Measurements from ENCODE around the gene OSBPL2. TPM values are rescaled to one million over a fixed set of nuclear protein-coding genes. Genes with fewer than 3 reads are reported as not detected.

OSBPL2 gene
- polyA plus RNA-seq, 1 donor = 35.7 TPM

DNA sequence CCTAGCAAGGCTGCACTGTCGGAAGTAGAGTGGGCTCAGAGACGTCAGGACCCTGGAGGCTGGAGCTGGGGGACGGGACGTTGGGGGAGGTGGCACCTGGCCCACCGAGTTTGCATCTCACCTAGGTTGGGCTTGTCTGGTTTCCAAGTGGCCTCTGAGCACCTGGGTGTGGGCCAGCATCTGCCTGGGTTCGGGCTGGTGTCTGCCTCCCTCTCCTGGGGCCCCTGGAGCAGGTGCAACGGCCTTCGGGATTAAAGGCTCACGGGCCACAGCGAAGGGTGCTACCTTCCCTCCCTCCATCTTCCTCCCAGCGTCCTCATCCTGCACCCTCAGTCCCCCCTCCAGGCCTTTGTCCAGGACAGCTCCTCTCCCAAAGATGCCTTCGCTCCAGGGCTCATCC lies 24.3 kb upstream of the OSBPL2 start:
- H3K27me3 ChIP-seq (ENCODE audit: control insufficient read depth, insufficient read depth, low read length) = peaks cover 85% of the 10 kb centered on the region
- no peaks in the 10 kb centered on the region for H3K4me1 ChIP-seq (ENCODE audit: control insufficient read depth, insufficient read depth, low read length)
- no peak overlapping the region for H3K4me3 ChIP-seq (ENCODE audit: low read length)
- H3K9me3 ChIP-seq (ENCODE audit: control insufficient read depth, low read depth, low read length) = peaks cover 6% of the 10 kb centered on the region
- no peak for DNase-seq
- no CpG with 5 or more reads among the region's 12 CpGs for WGBS (ENCODE audit: insufficient coverage, low lambda C conversion rate)
- no peaks in the 10 kb centered on the region for H3K36me3 ChIP-seq (ENCODE audit: control insufficient read depth, insufficient read depth, low read length)
- no peak overlapping the region for H3K27ac ChIP-seq (ENCODE audit: low read length)

DNA sequence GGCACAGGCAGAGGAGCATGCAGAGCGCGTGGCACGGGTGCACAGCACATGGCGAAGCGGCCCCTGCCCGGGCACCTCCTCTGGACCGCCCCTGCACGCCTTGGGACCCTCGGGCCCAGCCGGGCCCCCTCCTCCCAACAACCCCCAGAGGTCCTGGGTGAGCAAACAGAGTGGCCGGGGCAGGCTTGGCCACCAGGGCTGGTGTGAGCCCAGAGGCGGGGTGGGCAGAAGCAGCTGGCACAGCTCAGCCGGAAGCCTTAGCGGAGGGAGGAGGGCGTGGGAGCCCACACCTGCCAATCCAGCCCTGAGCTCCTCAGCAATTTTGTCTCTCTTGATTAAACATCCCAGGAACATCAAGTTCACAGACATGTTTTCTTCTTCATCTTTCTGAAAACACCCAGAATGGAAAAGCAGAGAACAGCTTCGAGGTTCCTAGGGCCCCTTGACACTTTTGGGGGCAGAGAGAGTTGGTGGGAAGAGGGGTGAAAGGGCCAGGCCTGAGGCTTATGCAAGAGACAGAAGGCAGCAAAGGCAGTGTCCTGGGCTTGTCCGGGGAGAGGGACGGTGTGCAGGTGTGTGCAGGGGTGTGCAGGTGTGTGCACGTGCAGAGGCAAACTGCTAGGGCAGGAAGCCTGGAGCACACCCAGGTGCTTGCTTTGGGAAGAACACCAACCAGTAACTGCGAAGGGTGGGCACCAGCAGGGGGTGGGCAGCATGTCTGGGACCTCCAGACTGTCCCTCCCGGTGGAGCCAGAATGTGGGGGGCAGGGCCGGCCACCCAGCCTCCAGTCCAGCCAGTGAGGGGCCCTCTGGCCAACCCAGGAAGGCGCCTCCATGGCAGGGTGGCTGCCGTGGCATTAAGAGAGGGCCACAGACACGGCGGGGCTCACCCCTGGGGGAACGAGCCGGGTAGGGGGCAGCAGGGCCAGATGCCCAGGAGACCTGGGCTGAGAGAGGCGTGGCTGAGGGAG lies 23.0 kb upstream of the OSBPL2 start:
- H3K9me3 ChIP-seq (ENCODE audit: control insufficient read depth, low read depth, low read length) = peaks cover 6% of the 10 kb centered on the region
- no peaks in the 10 kb centered on the region for H3K36me3 ChIP-seq (ENCODE audit: control insufficient read depth, insufficient read depth, low read length)
- peaks cover 80% of the 10 kb centered on the region for H3K27me3 ChIP-seq (ENCODE audit: control insufficient read depth, insufficient read depth, low read length)
- no peak for DNase-seq
- no peak overlapping the region for H3K27ac ChIP-seq (ENCODE audit: low read length)
- H3K4me1 ChIP-seq (ENCODE audit: control insufficient read depth, insufficient read depth, low read length) = peaks cover 3% of the 10 kb centered on the region
- no CpG with 5 or more reads among the region's 29 CpGs for WGBS (ENCODE audit: insufficient coverage, low lambda C conversion rate)
- H3K4me3 ChIP-seq (ENCODE audit: low read length) = no peak overlapping the region

DNA sequence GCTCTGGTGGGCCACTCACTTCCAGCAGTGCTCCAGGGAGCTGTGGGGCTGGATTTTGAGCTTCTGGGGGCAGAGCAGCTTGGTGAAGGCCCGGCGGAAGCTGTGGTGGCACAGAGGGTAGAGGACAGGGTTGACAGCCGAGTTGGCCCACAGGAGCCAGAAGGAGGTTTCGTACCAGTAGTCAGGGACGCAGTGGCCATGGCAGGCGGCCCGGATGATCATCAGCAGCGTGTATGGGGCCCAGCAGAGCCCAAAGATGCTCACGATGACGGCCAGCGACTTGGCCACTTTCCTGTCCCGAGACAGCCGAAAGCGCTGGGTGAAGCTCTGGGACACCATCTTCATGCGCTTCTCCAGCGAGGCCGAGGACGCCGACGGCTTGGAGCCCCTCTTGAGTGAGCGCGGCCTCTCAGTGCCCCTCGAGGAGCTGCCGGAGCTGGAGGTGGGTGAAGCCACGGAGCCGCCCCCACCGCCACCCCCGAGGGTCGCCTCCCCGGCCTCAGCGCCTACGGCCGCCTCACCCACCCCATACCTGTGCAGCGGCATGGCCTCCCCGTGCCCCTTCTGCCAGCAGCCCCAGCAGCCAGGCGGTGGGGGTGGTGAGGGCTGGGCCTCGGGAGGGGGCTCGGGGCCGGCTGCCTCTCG lies 22.2 kb upstream of the OSBPL2 start:
- H3K4me1 ChIP-seq (ENCODE audit: control insufficient read depth, insufficient read depth, low read length) = peaks cover 9% of the 10 kb centered on the region
- peaks cover 9% of the 10 kb centered on the region for H3K9me3 ChIP-seq (ENCODE audit: control insufficient read depth, low read depth, low read length)
- no peak for DNase-seq
- H3K27me3 ChIP-seq (ENCODE audit: control insufficient read depth, insufficient read depth, low read length) = peaks cover 80% of the 10 kb centered on the region
- H3K36me3 ChIP-seq (ENCODE audit: control insufficient read depth, insufficient read depth, low read length) = no peaks in the 10 kb centered on the region
- H3K27ac ChIP-seq (ENCODE audit: low read length) = no peak overlapping the region
- H3K4me3 ChIP-seq (ENCODE audit: low read length) = no peak overlapping the region
- WGBS (ENCODE audit: insufficient coverage, low lambda C conversion rate) = no CpG with 5 or more reads among the region's 40 CpGs

DNA sequence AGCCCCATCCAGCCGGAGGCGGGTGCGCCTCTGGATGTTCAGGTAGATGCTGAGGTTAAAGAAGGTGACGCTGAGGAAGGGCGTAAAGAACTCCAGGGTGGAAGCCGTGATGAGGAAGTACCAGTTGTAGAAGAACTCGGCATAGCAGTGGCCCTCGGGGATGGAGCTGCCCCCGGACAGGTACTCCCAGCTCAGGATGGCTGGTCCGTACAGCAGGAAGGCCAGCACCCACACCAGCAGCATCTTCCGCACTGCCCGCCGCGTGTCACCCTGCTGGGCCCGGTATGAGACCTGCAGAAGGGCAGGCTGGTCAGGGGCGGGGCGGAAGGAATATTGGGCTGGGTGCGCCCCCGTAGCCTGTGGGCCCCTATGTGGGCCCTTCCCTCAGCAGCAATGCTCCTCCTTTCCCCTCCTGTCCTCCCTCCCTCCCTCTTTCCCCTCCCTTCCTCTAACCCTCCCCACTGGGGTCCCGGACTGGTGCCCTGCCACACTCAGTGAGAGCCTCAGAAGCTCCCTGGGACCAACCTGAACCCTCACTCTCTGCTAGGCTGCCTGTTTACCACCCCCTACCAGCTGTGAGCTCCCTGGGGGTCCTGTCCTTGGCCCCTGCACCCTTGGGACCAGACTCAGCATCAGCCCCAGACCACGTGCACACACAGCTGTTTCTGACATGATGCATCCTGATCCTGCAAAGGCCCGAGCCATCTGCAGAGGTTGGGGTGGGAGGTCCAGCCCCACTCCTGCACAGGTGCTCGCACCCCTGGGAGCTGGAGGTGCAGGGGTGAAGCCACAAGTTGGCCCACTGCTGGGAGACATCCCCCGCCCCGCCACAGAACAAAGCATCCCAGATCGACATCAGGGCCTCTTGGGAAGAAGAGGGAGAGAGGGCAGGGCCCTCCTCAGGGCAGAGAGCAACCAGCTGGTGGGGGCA lies 21.4 kb upstream of the OSBPL2 start:
- Histone ChIP-seq H3K27me3 (ENCODE audit: control insufficient read depth, insufficient read depth, low read length) (peaks cover 80% of the 10 kb centered on the region), H3K9me3 (ENCODE audit: control insufficient read depth, low read depth, low read length) (peaks cover 9% of the 10 kb centered on the region)
- WGBS (ENCODE audit: insufficient coverage, low lambda C conversion rate) = 93% methylated on average over 3 of the region's 26 CpGs

DNA sequence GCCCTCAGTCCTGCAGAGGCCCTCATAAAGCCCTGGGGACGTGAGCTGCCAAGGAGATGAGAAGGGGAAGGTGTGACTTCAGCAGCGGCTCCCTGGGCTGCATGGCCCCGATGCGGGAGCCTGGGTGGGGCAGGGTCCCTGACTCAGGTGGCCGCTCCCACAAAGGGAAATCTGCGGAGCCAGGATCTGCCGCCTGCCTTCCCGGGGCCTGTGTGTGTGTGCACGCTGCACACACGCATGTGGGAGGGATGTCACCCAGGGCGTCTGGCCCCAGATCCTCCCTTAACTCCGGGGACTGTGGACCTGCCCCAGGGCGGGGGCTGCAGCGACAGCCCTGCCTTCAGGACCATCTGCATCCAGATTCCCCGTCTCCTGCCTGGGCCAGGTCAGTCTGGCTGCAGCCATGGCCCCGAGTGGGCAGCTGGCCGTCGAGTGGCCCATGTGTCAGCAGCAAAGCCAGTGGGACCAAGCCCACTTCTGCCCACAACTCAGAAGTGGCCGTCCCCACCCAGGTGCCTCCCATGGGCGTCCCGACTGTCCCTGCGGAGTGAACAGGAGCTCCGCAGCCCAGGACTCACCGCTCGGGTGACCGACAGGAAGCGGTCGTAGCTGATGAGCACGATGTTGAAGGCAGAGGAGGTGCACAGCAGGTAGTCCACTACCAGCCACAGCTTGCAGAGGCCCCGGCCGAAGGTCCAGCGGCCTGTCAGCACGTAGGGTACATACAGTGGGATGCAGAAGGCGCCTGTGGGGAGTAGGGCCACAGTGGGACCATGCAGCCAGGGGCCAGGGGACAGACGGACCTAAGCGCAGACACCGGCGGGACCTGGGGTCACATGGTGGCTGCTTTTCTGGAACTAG lies 20.2 kb upstream of the OSBPL2 start:
- no peak for DNase-seq
- Histone ChIP-seq H3K4me1 (ENCODE audit: control insufficient read depth, insufficient read depth, low read length) (peaks cover 9% of the 10 kb centered on the region), H3K4me3 (ENCODE audit: low read length) (no peak overlapping the region), H3K27me3 (ENCODE audit: control insufficient read depth, insufficient read depth, low read length) (peaks cover 85% of the 10 kb centered on the region), H3K36me3 (ENCODE audit: control insufficient read depth, insufficient read depth, low read length) (no peaks in the 10 kb centered on the region), H3K27ac (ENCODE audit: low read length) (no peak overlapping the region), H3K9me3 (ENCODE audit: control insufficient read depth, low read depth, low read length) (peaks cover 9% of the 10 kb centered on the region)
- WGBS (ENCODE audit: insufficient coverage, low lambda C conversion rate) = no CpG with 5 or more reads among the region's 38 CpGs

More for the DNA sequence above, 21.4 kb upstream of the OSBPL2 start:
- Histone ChIP-seq H3K4me3 (ENCODE audit: low read length) (no peak overlapping the region), H3K4me1 (ENCODE audit: control insufficient read depth, insufficient read depth, low read length) (peaks cover 9% of the 10 kb centered on the region), H3K27ac (ENCODE audit: low read length) (no peak overlapping the region), H3K36me3 (ENCODE audit: control insufficient read depth, insufficient read depth, low read length) (no peaks in the 10 kb centered on the region)
- no peak for DNase-seq

DNA sequence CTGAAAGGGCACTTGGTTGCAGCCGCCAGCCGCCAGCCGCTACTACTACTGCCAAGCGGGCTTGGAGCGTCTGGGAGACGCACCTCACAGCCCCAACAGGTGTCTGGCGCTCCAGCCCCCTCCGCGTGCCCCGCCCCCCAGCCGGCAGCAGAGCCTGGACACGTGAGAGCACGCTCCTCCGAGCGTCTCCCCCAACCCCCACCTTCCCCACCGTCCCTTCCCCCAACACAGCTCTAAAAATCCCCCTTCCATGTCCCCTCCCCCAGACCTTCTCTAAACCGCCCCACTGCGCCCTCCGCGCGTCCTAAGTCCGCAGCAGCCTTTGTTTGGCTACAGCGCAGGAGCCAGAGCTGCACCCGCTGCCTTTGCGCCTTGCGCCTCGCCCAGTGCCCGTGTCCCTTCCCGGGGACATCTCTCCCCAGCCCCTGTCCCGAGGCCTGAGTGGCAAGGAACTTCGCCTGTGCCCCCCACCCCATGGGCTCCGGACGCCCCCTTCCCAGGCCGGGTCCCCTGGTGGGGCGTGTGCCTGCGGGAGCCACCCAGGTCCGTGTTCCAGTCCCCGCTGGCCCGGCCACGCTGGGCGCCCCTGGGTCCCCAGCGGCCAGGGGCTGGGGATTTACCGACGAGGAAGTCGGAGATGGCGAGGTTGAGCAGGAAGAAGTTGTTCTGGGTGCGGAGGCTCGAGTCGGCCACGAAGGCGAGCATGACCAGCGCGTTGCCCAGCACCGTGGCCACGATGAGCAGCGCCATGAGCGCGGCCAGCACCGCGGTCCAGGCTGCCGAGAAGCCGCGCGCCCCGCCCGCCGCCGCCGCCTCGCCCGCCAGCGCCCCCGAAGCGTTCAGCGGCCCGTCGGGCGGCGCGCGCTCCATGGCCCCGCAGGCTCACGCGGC lies 19.0 kb upstream of the OSBPL2 start:
- no peak overlapping the region for H3K27ac ChIP-seq (ENCODE audit: low read length)
- H3K36me3 ChIP-seq (ENCODE audit: control insufficient read depth, insufficient read depth, low read length) = no peaks in the 10 kb centered on the region
- H3K9me3 ChIP-seq (ENCODE audit: control insufficient read depth, low read depth, low read length) = peaks cover 9% of the 10 kb centered on the region
- no peak overlapping the region for H3K4me3 ChIP-seq (ENCODE audit: low read length)
- peaks cover 89% of the 10 kb centered on the region for H3K27me3 ChIP-seq (ENCODE audit: control insufficient read depth, insufficient read depth, low read length)
- no CpG with 5 or more reads among the region's 84 CpGs for WGBS (ENCODE audit: insufficient coverage, low lambda C conversion rate)
- H3K4me1 ChIP-seq (ENCODE audit: control insufficient read depth, insufficient read depth, low read length) = peaks cover 9% of the 10 kb centered on the region
- DNase-seq = peak in 1 of 2 donors; percentile 26

DNA sequence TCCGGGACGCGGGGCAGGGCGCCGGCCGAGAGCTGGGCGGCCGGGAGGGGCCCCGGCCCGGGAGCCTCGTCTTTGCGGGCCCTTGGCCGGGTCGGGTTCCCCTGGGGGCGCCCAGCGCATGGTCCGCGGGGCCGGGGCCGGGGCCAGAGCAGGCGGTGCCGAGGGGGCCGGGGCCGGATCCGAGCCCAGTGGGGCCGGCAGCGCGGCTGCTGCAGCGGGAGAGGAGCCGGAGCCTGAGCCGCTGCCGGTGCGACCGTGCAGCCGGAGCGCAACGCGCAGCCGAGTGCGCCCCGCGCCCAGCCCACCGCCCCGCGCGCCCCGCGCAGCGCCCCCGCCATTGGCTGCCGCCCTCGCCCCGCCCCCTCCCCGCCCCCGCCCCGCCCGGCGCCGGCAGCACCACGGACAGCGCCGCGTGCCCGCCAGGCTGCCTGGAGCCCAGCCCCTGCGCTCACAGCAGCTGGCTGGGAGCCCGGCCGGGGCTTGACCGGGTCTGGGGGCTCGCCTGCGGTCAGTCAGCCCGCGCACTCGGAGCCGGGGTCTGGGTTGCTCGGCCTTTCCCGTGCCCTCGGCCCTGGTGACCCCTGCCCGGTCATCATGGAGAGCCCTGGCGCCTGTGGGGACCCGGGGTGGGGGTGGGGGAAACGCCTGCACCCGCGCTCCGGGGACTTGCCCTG lies 18.2 kb upstream of the OSBPL2 start, which contains the start of gene HRH3:
TSS of gene HRH3 (minus strand) at position 287 of the 674 bp plus-strand sequence. CDS start 308 bp downstream, outside the sequence.
- no CpG with 5 or more reads among the region's 84 CpGs for WGBS (ENCODE audit: insufficient coverage, low lambda C conversion rate)
- peak in 1 of 2 donors; percentile 27 for DNase-seq
- H3K27me3 ChIP-seq (ENCODE audit: control insufficient read depth, insufficient read depth, low read length) = peaks cover 88% of the 10 kb centered on the region

DNA sequence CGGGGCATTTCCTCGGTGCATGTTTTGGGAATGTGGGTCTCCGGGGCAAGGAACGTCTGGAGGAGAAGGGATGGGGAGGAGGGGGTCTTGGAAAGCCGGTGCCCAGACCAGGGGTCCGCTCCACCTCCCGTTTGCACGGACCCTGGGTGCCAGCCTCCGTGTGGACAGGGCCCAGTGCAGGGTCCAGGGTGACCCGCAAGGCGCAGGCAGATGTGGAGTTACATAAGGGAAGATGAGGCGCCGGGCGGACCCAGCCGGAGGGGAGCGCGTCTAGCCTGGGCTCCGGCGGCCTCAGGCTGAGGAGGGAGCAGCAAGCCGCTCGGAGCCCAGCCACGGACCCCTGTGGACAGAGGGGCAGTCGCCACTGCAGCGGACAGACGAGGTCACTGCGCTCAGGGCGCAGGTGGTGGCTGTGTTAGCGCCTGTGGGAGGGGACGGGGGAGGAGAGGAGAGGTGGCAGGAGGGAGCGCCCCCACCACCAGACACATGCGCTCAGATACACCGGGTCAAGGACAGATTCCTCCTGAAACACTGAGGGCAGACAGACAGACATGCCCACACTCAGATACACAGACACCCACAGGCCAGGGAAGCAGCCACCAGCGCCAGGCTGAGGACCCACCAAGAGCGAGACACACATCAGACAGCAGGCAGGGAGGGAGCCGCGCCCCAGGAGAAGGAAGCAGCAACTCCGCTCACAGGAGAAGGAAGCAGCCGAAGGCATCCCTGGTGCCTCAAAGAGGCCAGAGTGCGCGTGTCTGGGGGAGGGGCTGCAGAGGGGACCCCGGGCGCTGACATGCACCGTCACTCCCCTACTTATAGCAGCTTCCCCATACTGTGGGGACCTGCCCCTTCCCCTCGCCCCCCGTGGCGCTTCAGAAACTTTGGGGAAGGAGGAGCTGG lies 17.4 kb upstream of the OSBPL2 start:
- Histone ChIP-seq H3K9me3 (ENCODE audit: control insufficient read depth, low read depth, low read length) (peaks cover 9% of the 10 kb centered on the region), H3K27me3 (ENCODE audit: control insufficient read depth, insufficient read depth, low read length) (peaks cover 87% of the 10 kb centered on the region), H3K4me3 (ENCODE audit: low read length) (no peak overlapping the region), H3K36me3 (ENCODE audit: control insufficient read depth, insufficient read depth, low read length) (no peaks in the 10 kb centered on the region), H3K4me1 (ENCODE audit: control insufficient read depth, insufficient read depth, low read length) (peaks cover 9% of the 10 kb centered on the region), H3K27ac (ENCODE audit: low read length) (no peak overlapping the region)
- no peak for DNase-seq
- no CpG with 5 or more reads among the region's 46 CpGs for WGBS (ENCODE audit: insufficient coverage, low lambda C conversion rate)

More for the DNA sequence above, 18.2 kb upstream of the OSBPL2 start, which contains the start of gene HRH3:
- peaks cover 9% of the 10 kb centered on the region for H3K4me1 ChIP-seq (ENCODE audit: control insufficient read depth, insufficient read depth, low read length)
- H3K4me3 ChIP-seq (ENCODE audit: low read length) = no peak within 1 kb of the TSS
- H3K27ac ChIP-seq (ENCODE audit: low read length) = no peak within 1 kb of the TSS
- H3K9me3 ChIP-seq (ENCODE audit: control insufficient read depth, low read depth, low read length) = peaks cover 9% of the 10 kb centered on the region
- no peaks in the 10 kb centered on the region for H3K36me3 ChIP-seq (ENCODE audit: control insufficient read depth, insufficient read depth, low read length)
